ENCODE results near the gene ZC3H7A.

Gene ZC3H7A

DNA sequence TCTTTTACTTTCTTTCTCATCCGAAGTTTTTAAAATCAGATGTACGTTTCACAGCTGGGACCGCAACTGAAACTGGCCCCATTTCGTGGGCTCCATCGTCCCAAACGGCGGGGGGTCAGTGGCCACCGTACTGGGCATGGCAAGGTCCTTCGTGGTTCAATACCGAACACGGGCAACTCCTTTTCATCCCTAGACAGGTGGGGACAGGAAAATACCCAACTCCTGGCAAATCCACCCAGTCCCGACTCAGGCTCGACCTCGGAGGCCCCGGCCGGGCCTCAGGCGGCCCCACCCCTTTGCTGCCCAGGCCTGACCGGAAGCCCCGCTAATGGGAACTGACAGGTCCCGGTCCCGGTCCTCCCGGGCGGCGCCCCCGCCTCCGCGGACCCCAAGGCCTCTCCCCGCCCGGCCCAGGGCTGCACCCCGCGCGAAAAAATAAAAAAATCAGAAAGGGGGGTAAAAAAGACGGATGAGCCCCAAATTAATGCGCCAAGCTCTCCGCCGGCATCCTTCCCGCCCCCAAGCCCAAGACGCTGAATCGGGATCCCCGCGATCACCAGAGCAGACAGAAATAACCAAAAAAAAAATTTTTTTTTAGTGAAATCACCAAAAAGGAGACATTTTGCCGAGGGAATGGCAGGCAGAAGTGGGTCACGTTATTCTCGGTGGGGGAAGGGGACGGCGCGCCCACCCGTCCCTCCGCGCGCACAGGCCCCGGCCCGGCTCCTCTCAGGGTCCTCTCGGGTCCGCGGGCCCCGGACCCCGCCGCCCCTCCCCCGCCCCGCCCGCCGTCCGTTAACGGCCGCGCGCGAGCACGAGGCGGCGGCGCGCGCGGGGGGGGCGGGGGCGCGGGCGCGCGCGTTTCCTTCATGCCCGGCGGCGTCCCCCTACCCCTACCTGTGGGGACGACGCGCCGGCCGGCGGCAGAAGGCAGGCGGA lies 562 bp downstream of the ZC3H7A start (continued):
- TF ChIP-seq, protein P1, sequence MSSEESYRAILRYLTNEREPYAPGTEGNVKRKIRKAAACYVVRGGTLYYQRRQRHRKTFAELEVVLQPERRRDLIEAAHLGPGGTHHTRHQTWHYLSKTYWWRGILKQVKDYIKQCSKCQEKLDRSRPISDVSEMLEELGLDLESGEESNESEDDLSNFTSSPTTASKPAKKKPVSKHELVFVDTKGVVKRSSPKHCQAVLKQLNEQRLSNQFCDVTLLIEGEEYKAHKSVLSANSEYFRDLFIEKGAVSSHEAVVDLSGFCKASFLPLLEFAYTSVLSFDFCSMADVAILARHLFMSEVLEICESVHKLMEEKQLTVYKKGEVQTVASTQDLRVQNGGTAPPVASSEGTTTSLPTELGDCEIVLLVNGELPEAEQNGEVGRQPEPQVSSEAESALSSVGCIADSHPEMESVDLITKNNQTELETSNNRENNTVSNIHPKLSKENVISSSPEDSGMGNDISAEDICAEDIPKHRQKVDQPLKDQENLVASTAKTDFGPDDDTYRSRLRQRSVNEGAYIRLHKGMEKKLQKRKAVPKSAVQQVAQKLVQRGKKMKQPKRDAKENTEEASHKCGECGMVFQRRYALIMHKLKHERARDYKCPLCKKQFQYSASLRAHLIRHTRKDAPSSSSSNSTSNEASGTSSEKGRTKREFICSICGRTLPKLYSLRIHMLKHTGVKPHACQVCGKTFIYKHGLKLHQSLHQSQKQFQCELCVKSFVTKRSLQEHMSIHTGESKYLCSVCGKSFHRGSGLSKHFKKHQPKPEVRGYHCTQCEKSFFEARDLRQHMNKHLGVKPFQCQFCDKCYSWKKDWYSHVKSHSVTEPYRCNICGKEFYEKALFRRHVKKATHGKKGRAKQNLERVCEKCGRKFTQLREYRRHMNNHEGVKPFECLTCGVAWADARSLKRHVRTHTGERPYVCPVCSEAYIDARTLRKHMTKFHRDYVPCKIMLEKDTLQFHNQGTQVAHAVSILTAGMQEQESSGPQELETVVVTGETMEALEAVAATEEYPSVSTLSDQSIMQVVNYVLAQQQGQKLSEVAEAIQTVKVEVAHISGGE (tag by site-specific recombination; conservative IDR thresholded peaks at IDR 0.05; ENCODE audit: low read depth), result peak; percentile 71

DNA sequence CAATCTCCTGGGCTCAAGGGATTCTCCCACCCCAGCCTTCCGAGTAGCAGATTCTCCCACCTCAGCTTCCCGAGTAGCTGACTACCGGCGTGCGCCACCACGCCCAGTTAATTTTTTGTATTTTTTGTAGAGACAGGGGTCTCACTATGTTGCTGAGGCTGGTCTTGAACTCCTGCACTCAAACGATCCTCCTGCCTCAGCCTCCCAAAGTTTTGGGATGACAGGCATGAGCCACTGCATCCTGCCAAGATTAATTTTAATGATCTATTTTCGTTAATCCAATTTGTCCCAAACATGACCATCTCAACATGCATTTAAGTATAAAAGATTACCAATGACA lies 1.2 kb downstream of the ZC3H7A start:
- ChIA-PET CTCF (interaction anchor here (0.5 to 1.6 kb wide), 5 partner anchors 21 to 390 kb away, joined by 3 to 6 read pairs (median 3); no protein-coding TSS in a partner anchor), POLR2A (no interaction called here)
- Histone ChIP-seq H3K9me3 (ENCODE audit: control insufficient read depth, insufficient read depth, low read depth, low read length) (no peaks in the 10 kb centered on the region), H3K36me3 (ENCODE audit: control insufficient read depth in 2 of 2, insufficient read depth in 1 of 2, low read length in 2 of 2) (peaks cover 0 to 13% of the 10 kb centered on the region in 2 experiments; a peak in 2 of 3 replicates), H3K4me1 (ENCODE audit: control insufficient read depth, insufficient read depth, low read length) (peaks cover 23% of the 10 kb centered on the region), H3K4me3 (ENCODE audit: low read depth, low read length) (peak overlapping the region; percentile 87), H3K27ac (ENCODE audit: extremely low read depth, low read depth, low read length) (0 out of 2 replicates have a peak overlapping the region, but pooled peaks have one; percentile 93)
- peak; percentile 26; the same call in 1 of the 2 replicates for TF ChIP-seq OSR2 (tag by site-specific recombination; IDR thresholded peaks at IDR 0.05)
- no peak for TF ChIP-seq HOXC10 (CRISPR knock-in tag; IDR thresholded peaks at IDR 0.05)

DNA sequence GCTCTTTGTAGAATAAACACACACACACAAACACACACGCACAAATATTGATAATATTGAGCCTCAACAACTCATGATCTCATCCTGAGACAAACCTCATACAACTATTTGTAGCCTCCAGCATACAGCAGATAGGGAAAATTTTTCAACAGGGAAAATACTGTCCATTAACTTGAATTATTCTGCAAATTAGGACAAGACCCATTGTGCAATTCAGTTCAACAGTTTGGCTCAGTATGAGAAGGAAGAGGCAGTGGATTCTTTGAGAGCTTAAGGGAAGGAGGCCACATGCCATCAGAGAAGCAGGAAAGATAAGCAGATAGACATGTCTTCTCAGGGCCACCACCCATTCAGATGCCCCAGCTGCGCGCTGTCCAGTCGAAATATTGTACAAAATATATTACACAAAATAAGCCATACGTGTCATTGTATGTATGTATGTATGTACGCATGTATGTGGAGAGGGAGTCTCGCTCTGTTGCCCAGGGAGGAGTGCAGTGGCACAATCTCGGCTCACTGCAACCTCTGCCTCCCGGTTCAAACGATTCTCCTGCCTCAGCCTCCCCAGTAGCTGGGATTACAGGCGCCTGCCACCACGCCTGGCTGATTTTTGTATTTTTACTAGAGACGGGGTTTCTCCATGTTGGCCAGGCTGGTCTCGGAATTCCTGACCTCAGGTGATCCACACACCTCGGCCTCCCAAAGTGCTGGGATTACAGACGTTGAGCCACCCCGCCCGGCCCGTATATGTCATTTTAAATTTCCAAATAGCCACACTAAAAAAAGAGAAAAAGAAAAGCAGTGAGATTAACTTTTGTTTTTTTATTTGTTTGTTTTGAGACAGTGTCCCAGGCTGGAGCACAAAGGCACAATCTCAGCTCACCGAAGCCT lies 1.8 kb downstream of the ZC3H7A start:
- ChIA-PET POLR2A (no interaction called here), CTCF (interaction anchor here (0.6 kb wide), 1 partner anchor 389 kb away, joined by 5 read pairs; no protein-coding TSS in a partner anchor)
- H3K4me1 ChIP-seq (ENCODE audit: control insufficient read depth, insufficient read depth, low read length), result peaks cover 23% of the 10 kb centered on the region
- H3K36me3 ChIP-seq (ENCODE audit: control insufficient read depth in 2 of 2, insufficient read depth in 1 of 2, low read length in 2 of 2), result peaks cover 3 to 13% of the 10 kb centered on the region in 2 experiments; a peak in 2 of 3 replicates
- TF ChIP-seq, protein P2, sequence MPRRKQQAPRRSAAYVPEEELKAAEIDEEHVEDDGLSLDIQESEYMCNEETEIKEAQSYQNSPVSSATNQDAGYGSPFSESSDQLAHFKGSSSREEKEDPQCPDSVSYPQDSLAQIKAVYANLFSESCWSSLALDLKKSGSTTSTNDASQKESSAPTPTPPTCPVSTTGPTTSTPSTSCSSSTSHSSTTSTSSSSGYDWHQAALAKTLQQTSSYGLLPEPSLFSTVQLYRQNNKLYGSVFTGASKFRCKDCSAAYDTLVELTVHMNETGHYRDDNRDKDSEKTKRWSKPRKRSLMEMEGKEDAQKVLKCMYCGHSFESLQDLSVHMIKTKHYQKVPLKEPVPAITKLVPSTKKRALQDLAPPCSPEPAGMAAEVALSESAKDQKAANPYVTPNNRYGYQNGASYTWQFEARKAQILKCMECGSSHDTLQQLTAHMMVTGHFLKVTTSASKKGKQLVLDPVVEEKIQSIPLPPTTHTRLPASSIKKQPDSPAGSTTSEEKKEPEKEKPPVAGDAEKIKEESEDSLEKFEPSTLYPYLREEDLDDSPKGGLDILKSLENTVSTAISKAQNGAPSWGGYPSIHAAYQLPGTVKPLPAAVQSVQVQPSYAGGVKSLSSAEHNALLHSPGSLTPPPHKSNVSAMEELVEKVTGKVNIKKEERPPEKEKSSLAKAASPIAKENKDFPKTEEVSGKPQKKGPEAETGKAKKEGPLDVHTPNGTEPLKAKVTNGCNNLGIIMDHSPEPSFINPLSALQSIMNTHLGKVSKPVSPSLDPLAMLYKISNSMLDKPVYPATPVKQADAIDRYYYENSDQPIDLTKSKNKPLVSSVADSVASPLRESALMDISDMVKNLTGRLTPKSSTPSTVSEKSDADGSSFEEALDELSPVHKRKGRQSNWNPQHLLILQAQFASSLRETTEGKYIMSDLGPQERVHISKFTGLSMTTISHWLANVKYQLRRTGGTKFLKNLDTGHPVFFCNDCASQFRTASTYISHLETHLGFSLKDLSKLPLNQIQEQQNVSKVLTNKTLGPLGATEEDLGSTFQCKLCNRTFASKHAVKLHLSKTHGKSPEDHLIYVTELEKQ (tag by site-specific recombination; IDR thresholded peaks at IDR 0.05; ENCODE audit: borderline replicate concordance), result no peak
- TF ChIP-seq ZNF24 (tag by site-specific recombination; IDR thresholded peaks at IDR 0.05), result no peak
- no peak for TF ChIP-seq HOXD13 (CRISPR knock-in tag; IDR thresholded peaks at IDR 0.05; ENCODE audit: borderline replicate concordance)
- TF ChIP-seq SCRT2 (tag by site-specific recombination; IDR thresholded peaks at IDR 0.05), result peak; percentile 77
- 0 out of 2 replicates have a peak, but pooled peaks have one; percentile 16 for TF ChIP-seq PRDM1 (tag by site-specific recombination; IDR thresholded peaks at IDR 0.05)
- TF ChIP-seq, protein P3, sequence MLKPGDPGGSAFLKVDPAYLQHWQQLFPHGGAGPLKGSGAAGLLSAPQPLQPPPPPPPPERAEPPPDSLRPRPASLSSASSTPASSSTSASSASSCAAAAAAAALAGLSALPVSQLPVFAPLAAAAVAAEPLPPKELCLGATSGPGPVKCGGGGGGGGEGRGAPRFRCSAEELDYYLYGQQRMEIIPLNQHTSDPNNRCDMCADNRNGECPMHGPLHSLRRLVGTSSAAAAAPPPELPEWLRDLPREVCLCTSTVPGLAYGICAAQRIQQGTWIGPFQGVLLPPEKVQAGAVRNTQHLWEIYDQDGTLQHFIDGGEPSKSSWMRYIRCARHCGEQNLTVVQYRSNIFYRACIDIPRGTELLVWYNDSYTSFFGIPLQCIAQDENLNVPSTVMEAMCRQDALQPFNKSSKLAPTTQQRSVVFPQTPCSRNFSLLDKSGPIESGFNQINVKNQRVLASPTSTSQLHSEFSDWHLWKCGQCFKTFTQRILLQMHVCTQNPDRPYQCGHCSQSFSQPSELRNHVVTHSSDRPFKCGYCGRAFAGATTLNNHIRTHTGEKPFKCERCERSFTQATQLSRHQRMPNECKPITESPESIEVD (tag by site-specific recombination; IDR thresholded peaks at IDR 0.05), result peak; percentile 13; the same call in 1 of the 2 replicates
- no peak for TF ChIP-seq ZNF558 (tag by site-specific recombination; IDR thresholded peaks at IDR 0.05)
- TF ChIP-seq ZBTB21 (tag by site-specific recombination; IDR thresholded peaks at IDR 0.05), result no peak
- no peak overlapping the region for H3K27ac ChIP-seq (ENCODE audit: extremely low read depth, low read depth, low read length)
- no peaks in the 10 kb centered on the region for H3K9me3 ChIP-seq (ENCODE audit: control insufficient read depth, insufficient read depth, low read depth, low read length)
- no peak overlapping the region for H3K4me3 ChIP-seq (ENCODE audit: low read depth, low read length)
